Measurements from ENCODE around the gene ARAP2. TPM values are rescaled to one million over a fixed set of nuclear protein-coding genes. Genes with fewer than 3 reads are reported as not detected.

ARAP2 gene
- total and polyA plus RNA-seq, 2 donors (not counting 3 experiments of a cell fraction or from before 2014, with no cell fraction given) = not detected

DNA sequence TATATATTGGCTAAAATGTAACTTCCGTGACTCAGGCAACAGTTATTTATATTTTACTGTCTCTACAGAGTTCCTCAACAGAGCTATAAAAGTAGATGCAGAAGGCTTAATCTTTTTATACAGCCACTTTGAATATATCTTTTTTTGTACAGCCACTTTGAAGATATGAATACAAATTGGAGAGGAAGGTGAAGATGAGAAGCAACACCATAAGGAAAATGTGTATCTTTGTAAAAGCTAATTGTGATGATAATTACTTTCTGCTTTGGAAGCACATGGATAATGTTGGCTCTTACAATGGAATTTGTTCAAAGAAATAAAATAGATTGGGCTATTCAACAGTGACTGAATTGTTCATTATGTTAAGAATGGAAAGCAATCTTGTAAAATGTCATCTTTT is 205.8 kb downstream of the ARAP2 start:
- Histone ChIP-seq H3K27ac (ENCODE audit: insufficient read depth, low read depth, low read length) (no peak overlapping the region), H3K4me3 (replicated peaks in 1 of 3; ENCODE audit: insufficient read depth in 1 of 3, low read depth in 1 of 3, low read length in 3 of 3) (no peak overlapping the region), H2AFZ (ENCODE audit: low read depth, low read length) (no peak overlapping the region), H3K4me2 (ENCODE audit: insufficient read depth, low read length) (no peak overlapping the region), H4K20me1 (replicated peaks; ENCODE audit: control insufficient read depth, extremely low read depth, insufficient read depth, low read length) (no peaks in the 10 kb centered on the region), H3K36me3 (ENCODE audit: control insufficient read depth in 2 of 2, extremely low read depth in 1 of 2, insufficient read depth in 2 of 2, low read length in 2 of 2) (no peaks in the 10 kb centered on the region), H3K9me1 (replicated peaks; ENCODE audit: control insufficient read depth, extremely low read depth, insufficient read depth, low read length) (no peaks in the 10 kb centered on the region), H3K9ac (replicated peaks; ENCODE audit: extremely low read depth, insufficient read depth, low read length) (no peak overlapping the region), H3K27me3 (ENCODE audit: control insufficient read depth in 2 of 2, insufficient read depth in 2 of 2, low read length in 2 of 2) (no peaks in the 10 kb centered on the region), H3K9me3 (replicated peaks; ENCODE audit: control insufficient read depth, insufficient read depth, low read length) (peaks cover 1% of the 10 kb centered on the region), H3K4me1 (ENCODE audit: control insufficient read depth, extremely low read depth, insufficient read depth, low read length) (no peaks in the 10 kb centered on the region), H3K79me2 (ENCODE audit: control insufficient read depth, insufficient read depth, low read length) (no peaks in the 10 kb centered on the region)
- no peak for FAIRE-seq
- dilution Hi-C loops (cut with MboI; ENCODE audit: extremely low pct_ligation_motif_present, low sequenced_read_pairs) (no loop called here), intact Hi-C loops (cut with micrococcal nuclease) (no loop called here)
- no peak for DNase-seq (ENCODE audit: low read depth, low spot score)
- ChIA-PET POLR2A (no interaction called here), CTCF (no interaction called here)
- TF ChIP-seq FOS (IDR thresholded peaks at IDR 0.05; ENCODE audit: borderline replicate concordance, insufficient read depth, low read length) (no peak), MYC (IDR thresholded peaks at IDR 0.05; ENCODE audit: low read depth, low read length) (no peak), POLR2AphosphoS5 (IDR thresholded peaks at IDR 0.05; ENCODE audit: insufficient read depth, low read depth, low read length) (no peak), CTCF (IDR thresholded peaks at IDR 0.05; ENCODE audit: extremely low read depth in 1 of 2, insufficient read depth in 1 of 2, low read depth in 1 of 2, low read length in 2 of 2) (no peak), JUN (IDR thresholded peaks at IDR 0.05; ENCODE audit: borderline replicate concordance, insufficient read depth, insufficient read length, low read depth) (no peak), EZH2 (IDR thresholded peaks at IDR 0.05; ENCODE audit: borderline replicate concordance, low read depth, low read length, severe bottlenecking) (no peak), GATA2 (IDR thresholded peaks at IDR 0.05; ENCODE audit: insufficient read depth, insufficient read length, low read depth, low read length) (no peak), POLR2A (IDR thresholded peaks at IDR 0.05; ENCODE audit: low read depth, low read length) (no peak)
- TF ChIP-seq, protein P1, sequence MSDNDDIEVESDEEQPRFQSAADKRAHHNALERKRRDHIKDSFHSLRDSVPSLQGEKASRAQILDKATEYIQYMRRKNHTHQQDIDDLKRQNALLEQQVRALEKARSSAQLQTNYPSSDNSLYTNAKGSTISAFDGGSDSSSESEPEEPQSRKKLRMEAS (IDR thresholded peaks at IDR 0.05; ENCODE audit: insufficient read depth, insufficient read length) = no peak
- BruUV-seq (replicated peaks) = no TSS peak

Data from endothelial cell of umbilical vein (primary cell).